ENCODE data around the gene GNB5.

The GNB5 gene

GRCh38 chr15:52132066-52132465 is 59.1 kb downstream of the GNB5 start:
- no peak for DNase-seq
- TF ChIP-seq CTCF (IDR thresholded peaks at IDR 0.05): no peak
- Histone ChIP-seq H3K9me3 (no peaks in the 10 kb centered on the region), H3K4me3 (no peak overlapping the region), H3K27ac (no peak overlapping the region), H3K4me1 (peaks cover 0 to 6% (median 2%) of the 10 kb centered on the region in 4 donors), H3K36me3 (peaks cover 18 to 79% (median 32%) of the 10 kb centered on the region in 3 donors), H3K27me3 (no peaks in the 10 kb centered on the region)
- intact Hi-C loops (cut with DNase I; ENCODE audit: low total_unique reads): loop anchor here (10.0 kb wide), 1 partner anchor 57 kb away; no protein-coding TSS in a partner anchor

GRCh38 chr15:52128568-52128967 is 62.6 kb downstream of the GNB5 start:
- intact Hi-C loops (cut with DNase I; ENCODE audit: low total_unique reads): no loop called here
- TF ChIP-seq CTCF (IDR thresholded peaks at IDR 0.05): no peak
- Histone ChIP-seq H3K9me3 (no peaks in the 10 kb centered on the region), H3K36me3 (peaks cover 18 to 71% (median 41%) of the 10 kb centered on the region in 3 donors), H3K4me1 (no peaks in the 10 kb centered on the region), H3K4me3 (no peak overlapping the region), H3K27ac (no peak overlapping the region), H3K27me3 (no peaks in the 10 kb centered on the region)
- no peak for DNase-seq

- no peak overlapping the region for H3K4me3 ChIP-seq
- H3K36me3 ChIP-seq: peaks cover 3 to 60% (median 35%) of the 10 kb centered on the region in 3 donors
- intact Hi-C loops (cut with DNase I; ENCODE audit: low total_unique reads): no loop called here
- H3K27ac ChIP-seq: no peak overlapping the region
- H3K27me3 ChIP-seq: no peaks in the 10 kb centered on the region
- DNase-seq: no peak
- no peak for TF ChIP-seq CTCF (IDR thresholded peaks at IDR 0.05)
- no peaks in the 10 kb centered on the region for H3K4me1 ChIP-seq
- H3K9me3 ChIP-seq: no peaks in the 10 kb centered on the region
These were observed 66.8 kb downstream of the GNB5 start for GRCh38 chr15:52124270-52124880.

- Histone ChIP-seq H3K36me3 (peaks cover 3 to 53% (median 32%) of the 10 kb centered on the region in 3 donors), H3K27me3 (no peaks in the 10 kb centered on the region), H3K4me1 (no peaks in the 10 kb centered on the region), H3K9me3 (no peaks in the 10 kb centered on the region), H3K4me3 (no peak overlapping the region), H3K27ac (no peak overlapping the region)
- TF ChIP-seq CTCF (IDR thresholded peaks at IDR 0.05): no peak
- DNase-seq: no peak
- intact Hi-C loops (cut with DNase I; ENCODE audit: low total_unique reads): no loop called here
These were observed 69.3 kb downstream of the GNB5 start for GRCh38 chr15:52121896-52122295.

- Histone ChIP-seq H3K4me1 (no peaks in the 10 kb centered on the region), H3K36me3 (peaks cover 3 to 51% (median 28%) of the 10 kb centered on the region in 3 donors), H3K27me3 (no peaks in the 10 kb centered on the region), H3K9me3 (no peaks in the 10 kb centered on the region), H3K4me3 (no peak overlapping the region), H3K27ac (no peak overlapping the region)
- DNase-seq: no peak
- intact Hi-C loops (cut with DNase I; ENCODE audit: low total_unique reads): no loop called here
- TF ChIP-seq CTCF (IDR thresholded peaks at IDR 0.05): no peak
These were observed 70.2 kb downstream of the GNB5 start for GRCh38 chr15:52121006-52121405.
